Brain microvascular endothelial cell (primary cell): ENCODE measurements around the gene NTF3.

Experiments
- DNase-seq: peaks from one replicate; pipeline ENCODE4 v3.0.0-alpha.2; 2020
- H3K27ac ChIP-seq: fragments of 250-450 bp; sonication (Bioruptor Pico); 2 replicates; pipeline ENCODE4 v1.5.1; 2020; ENCODE audit warnings: mild to moderate bottlenecking, moderate library complexity
- H3K27me3 ChIP-seq: fragments of 250-450 bp; sonication (Bioruptor Pico); replicated peaks from 2 replicates; pipeline ENCODE4 v1.5.1; 2020; ENCODE audit warnings: mild to moderate bottlenecking
- H3K36me3 ChIP-seq: fragments of 250-450 bp; sonication (Bioruptor Pico); replicated peaks from 2 replicates; pipeline ENCODE4 v1.5.1; 2020; ENCODE audit warnings: mild to moderate bottlenecking
- H3K4me3 ChIP-seq: 2 replicates; pipeline ENCODE4 v1.5.1; 2011; ENCODE audit warnings: low read depth, mild to moderate bottlenecking, control low read depth, low read length, moderate library complexity
- CTCF ChIP-seq: IDR thresholded peaks from 2 replicates; pipeline ENCODE4 v1.5.1; 2011; ENCODE audit warnings: low read depth, mild to moderate bottlenecking, moderate library complexity, low read length, control low read depth, inconsistent platforms; ENCODE audit errors: missing control alignments
- in situ Hi-C: cut with HindIII; loops from 2 replicates; pipeline ENCODE4 v1.10.0; 2017; ENCODE audit warnings: low sequenced_read_pairs, low pct_ligation_motif_present

NTF3 gene

GRCh38 chr12:5515458-5515857 lies 83.5 kb downstream of the NTF3 start:
- no peak for DNase-seq
- Histone ChIP-seq H3K27me3 (no peaks in the 10 kb centered on the region), H3K4me3 (no peak overlapping the region), H3K36me3 (no peaks in the 10 kb centered on the region), H3K27ac (no peak overlapping the region)
- in situ Hi-C loops: no loop called here
- no peak for TF ChIP-seq CTCF

GRCh38 chr12:5516371-5517241 lies 84.7 kb downstream of the NTF3 start:
- in situ Hi-C loops: no loop called here
- Histone ChIP-seq H3K27me3 (no peaks in the 10 kb centered on the region), H3K27ac (no peak overlapping the region), H3K4me3 (no peak overlapping the region), H3K36me3 (no peaks in the 10 kb centered on the region)
- TF ChIP-seq CTCF: no peak
- DNase-seq: no peak

GRCh38 chr12:5518584-5519365 lies 86.9 kb downstream of the NTF3 start:
- in situ Hi-C loops: no loop called here
- no peaks in the 10 kb centered on the region for H3K36me3 ChIP-seq
- no peak overlapping the region for H3K27ac ChIP-seq

GRCh38 chr12:5520037-5520436 lies 88.1 kb downstream of the NTF3 start:
- no peak for DNase-seq
- H3K4me3 ChIP-seq: no peak overlapping the region
- H3K27me3 ChIP-seq: no peaks in the 10 kb centered on the region
- in situ Hi-C loops: no loop called here
- TF ChIP-seq CTCF: no peak
- H3K36me3 ChIP-seq: no peaks in the 10 kb centered on the region
- no peak overlapping the region for H3K27ac ChIP-seq

More at GRCh38 chr12:5518584-5519365, 86.9 kb downstream of the NTF3 start:
- no peak for TF ChIP-seq CTCF
- no peak for DNase-seq
- H3K27me3 ChIP-seq: no peaks in the 10 kb centered on the region
- no peak overlapping the region for H3K4me3 ChIP-seq

- in situ Hi-C loops: no loop called here
- no peaks in the 10 kb centered on the region for H3K27me3 ChIP-seq
- H3K4me3 ChIP-seq: no peak overlapping the region
- no peak overlapping the region for H3K27ac ChIP-seq
- DNase-seq: no peak
- TF ChIP-seq CTCF: no peak
- no peaks in the 10 kb centered on the region for H3K36me3 ChIP-seq
Measured at GRCh38 chr12:5520831-5521230, 88.9 kb downstream of the NTF3 start.
